Activated naive CD4-positive, alpha-beta T cell treated with anti-CD3 and anti-CD28 coated beads for 36 hours (primary cell): ENCODE results near the gene MTCH2. TPM values are rescaled to one million over a fixed set of nuclear protein-coding genes. Genes with fewer than 3 reads are reported as not detected.

ENCODE experiments used
- CTCF ChIA-PET: fragments of 350-600 bp; sonication (Branson Sonifier 250); formaldehyde crosslinking; loops from one replicate; lab custom pipeline; 2021; ENCODE audit warnings: antibody characterized with exemption; lab: Charles Lee
- DNase-seq: peaks from one replicate; pipeline ENCODE4 v3.0.0-alpha.2; 2020
- H3K27ac Mint-ChIP-seq: one replicate; pipeline ENCODE4 v1.8.0; 2021; ENCODE audit warnings: mild to moderate bottlenecking, mixed read lengths
- H3K27me3 Mint-ChIP-seq: one replicate; pipeline ENCODE4 v1.8.0; 2021; ENCODE audit warnings: low read depth, mixed read lengths
- H3K36me3 Mint-ChIP-seq: one replicate; pipeline ENCODE4 v1.8.0; 2021; ENCODE audit warnings: low read depth, mixed read lengths
- H3K4me1 Mint-ChIP-seq: one replicate; pipeline ENCODE4 v1.8.0; 2021; ENCODE audit warnings: low read depth, mixed read lengths
- H3K4me3 Mint-ChIP-seq: one replicate; pipeline ENCODE4 v1.8.0; 2021; ENCODE audit warnings: mild to moderate bottlenecking, moderate library complexity, mixed read lengths
- H3K9me3 Mint-ChIP-seq: one replicate; pipeline ENCODE4 v1.8.0; 2021; ENCODE audit warnings: mixed read lengths
- intact Hi-C: fragments of 100-400 bp; cut with micrococcal nuclease; formaldehyde crosslinking; loops from one replicate; pipeline ENCODE4 v1.15.1; 2023
- total RNA-seq, 2 experiments: library from RNA; stranded (reverse); gene quantifications; one replicate each; pipeline ENCODE4 v1.2.3, GENCODE V29; 2021

Gene MTCH2
- total RNA-seq, 2 experiments from 2014 or later: 93.7 to 95.1 TPM

DNA sequence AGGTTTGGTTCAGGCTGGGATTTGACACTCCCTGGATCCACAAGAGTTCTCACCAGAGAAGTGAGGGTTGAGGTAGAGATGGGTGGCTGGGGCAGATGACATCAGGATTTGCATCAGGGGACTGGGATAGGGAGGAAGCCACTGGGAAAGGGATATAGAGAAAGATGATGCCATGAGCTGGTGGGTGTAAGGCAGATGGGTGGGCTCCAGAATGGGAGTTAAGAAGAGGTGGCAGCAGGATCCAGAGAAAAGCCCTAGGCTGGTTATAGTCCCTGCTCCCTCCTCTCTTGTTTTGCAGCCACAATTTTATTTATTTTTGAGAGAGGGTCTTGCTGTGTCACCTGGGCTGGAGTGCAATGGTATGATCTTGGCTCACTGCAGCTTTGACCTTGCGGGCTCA is 46.4 kb downstream of the MTCH2 start:
- no peak overlapping the region for H3K27ac Mint-ChIP-seq
- H3K4me3 Mint-ChIP-seq: no peak overlapping the region
- no peak for DNase-seq
- CTCF ChIA-PET: no interaction called here
- peaks cover 34% of the 10 kb centered on the region for H3K27me3 Mint-ChIP-seq
- H3K4me1 Mint-ChIP-seq: peaks cover 19% of the 10 kb centered on the region
- intact Hi-C loops: no loop called here
- no peaks in the 10 kb centered on the region for H3K9me3 Mint-ChIP-seq
- no peaks in the 10 kb centered on the region for H3K36me3 Mint-ChIP-seq

DNA sequence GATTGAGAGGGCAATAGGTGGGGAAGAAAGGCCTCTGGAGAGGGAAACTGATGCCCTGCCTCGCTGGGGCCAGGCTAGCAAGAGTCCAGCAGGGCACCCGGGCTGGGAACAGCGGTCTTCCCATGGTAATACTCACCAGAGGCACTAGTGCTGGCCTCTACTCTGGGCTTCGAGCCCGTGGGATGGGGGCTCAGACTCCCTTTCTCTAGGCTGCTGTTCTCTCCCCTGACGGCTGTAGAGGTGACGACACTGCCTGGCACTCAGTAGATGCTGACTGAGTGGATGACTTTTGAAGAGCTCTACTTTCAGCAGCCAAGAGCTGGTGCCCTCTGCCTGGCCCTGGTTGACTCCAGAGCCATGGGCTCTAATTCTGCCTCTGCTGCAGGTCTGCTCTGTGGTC is 47.3 kb downstream of the MTCH2 start:
- Mint-ChIP-seq H3K4me3 (no peak overlapping the region), H3K27me3 (peaks cover 34% of the 10 kb centered on the region), H3K9me3 (no peaks in the 10 kb centered on the region), H3K4me1 (peaks cover 19% of the 10 kb centered on the region), H3K36me3 (no peaks in the 10 kb centered on the region), H3K27ac (no peak overlapping the region)
- DNase-seq: no peak
- intact Hi-C loops: no loop called here
- CTCF ChIA-PET: no interaction called here

DNA sequence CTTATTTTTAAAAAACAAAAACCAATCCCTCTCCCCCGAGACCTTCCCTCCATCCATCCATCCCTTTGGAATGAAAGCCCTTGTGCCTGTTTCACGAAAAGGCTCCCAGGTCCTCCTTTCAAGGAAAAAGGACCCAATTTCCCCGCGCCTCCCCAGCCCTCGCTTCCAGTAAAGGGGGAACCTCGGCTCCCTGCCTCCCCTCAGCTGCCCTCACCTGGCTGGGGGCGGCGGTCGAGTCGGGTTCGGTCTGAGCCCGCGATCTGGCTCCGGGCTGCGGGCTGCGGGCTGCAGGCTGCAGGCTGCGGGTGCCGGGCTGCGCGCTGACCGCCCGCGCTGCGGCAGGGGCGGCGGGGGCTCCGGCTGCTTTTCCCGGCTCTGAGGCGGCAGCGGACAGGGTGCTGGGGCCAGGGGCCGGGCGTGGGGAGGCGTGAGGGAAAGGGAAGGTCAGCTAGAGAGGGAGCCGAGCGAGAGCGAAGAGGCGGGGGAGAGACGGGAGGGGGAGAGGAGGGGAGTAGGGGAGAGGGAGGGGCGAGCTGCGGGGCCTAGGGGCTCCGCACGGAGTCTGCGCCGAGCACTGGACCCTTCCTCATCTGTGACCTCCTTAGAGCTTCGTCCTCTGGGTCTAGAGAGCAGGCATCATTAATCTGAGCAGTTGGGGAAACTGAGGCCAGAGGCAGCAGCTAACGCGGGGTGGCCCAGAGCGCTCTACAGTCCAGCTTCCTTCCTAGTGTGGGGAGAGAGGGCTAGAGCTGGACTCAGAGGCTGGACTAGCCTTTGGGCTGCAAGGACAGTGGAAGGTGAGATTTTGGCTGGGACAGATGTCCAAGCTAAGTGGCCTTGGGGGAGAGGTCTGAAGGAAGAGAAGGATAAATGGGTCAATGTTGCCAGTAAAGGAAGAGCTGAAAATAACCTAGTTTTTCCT is 48.2 kb downstream of the MTCH2 start, which contains the start of gene C1QTNF4:
Gene C1QTNF4, minus strand, starts transcription at position 478 of the 922 bp plus-strand sequence. CDS start 3,601 bp downstream, outside the sequence.
- no peak for DNase-seq
- H3K27ac Mint-ChIP-seq: no peak within 1 kb of the TSS
- CTCF ChIA-PET: interaction anchor here (0.6 kb wide), 1 partner anchor 313 kb away, joined by 3 read pairs; no protein-coding TSS in a partner anchor
- no peaks in the 10 kb centered on the region for H3K9me3 Mint-ChIP-seq
- H3K27me3 Mint-ChIP-seq: peaks cover 34% of the 10 kb centered on the region
- no peak within 1 kb of the TSS for H3K4me3 Mint-ChIP-seq
- intact Hi-C loops: no loop called here
- peaks cover 19% of the 10 kb centered on the region for H3K4me1 Mint-ChIP-seq
- H3K36me3 Mint-ChIP-seq: no peaks in the 10 kb centered on the region

DNA sequence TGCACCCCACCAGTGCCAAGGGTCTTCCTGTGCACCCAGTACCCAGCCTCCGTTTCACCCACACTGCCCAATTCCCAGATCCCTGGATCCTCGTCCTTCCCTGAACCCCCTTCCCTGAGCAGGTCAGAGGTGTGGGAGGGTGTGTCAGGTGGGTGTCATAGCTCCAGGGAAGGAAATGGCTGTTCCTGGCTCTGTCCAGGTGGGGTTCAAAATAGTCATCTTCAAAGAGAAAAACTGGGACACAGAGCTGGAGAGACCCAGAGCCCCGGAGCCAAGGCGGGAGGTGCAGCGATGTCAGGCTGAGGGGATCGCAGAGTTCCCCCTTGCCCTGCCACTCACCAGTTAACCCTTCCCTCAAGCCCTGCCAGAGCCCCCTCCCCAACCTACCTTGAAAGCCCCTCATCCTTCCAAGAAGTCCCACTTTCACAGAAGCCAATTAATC is 48.8 kb downstream of the MTCH2 start:
- H3K36me3 Mint-ChIP-seq: no peaks in the 10 kb centered on the region
- peaks cover 34% of the 10 kb centered on the region for H3K27me3 Mint-ChIP-seq
- H3K4me1 Mint-ChIP-seq: peaks cover 19% of the 10 kb centered on the region
- no peaks in the 10 kb centered on the region for H3K9me3 Mint-ChIP-seq
- no peak overlapping the region for H3K4me3 Mint-ChIP-seq
- intact Hi-C loops: no loop called here
- no peak overlapping the region for H3K27ac Mint-ChIP-seq
- CTCF ChIA-PET: interaction anchor here (0.6 kb wide), 1 partner anchor 312 kb away, joined by 3 read pairs; no protein-coding TSS in a partner anchor
- no peak for DNase-seq

DNA sequence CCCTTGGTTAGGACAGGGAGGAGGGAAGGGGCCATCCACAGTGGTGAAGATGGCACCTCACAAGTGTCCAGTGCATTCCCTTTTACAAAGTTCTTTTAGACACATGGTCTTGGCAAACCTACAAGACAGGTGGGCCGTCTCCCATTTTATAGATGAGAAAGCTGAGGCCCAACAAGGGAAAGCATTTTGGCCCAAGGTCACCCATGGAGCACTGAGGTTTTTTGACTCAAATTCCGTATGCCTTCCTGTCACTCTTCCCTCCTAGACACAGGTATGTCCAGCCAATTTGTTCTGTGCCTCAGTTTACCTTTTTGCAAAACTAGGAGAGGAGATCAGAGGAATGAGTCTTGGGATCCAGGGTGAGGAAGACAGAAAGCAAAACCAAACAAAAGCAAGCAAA is 49.4 kb downstream of the MTCH2 start:
- no peaks in the 10 kb centered on the region for H3K9me3 Mint-ChIP-seq
- H3K27ac Mint-ChIP-seq: no peak overlapping the region
- CTCF ChIA-PET: interaction anchor here (0.6 kb wide), 1 partner anchor 215 kb away, joined by 3 read pairs; no protein-coding TSS in a partner anchor
- intact Hi-C loops: no loop called here
- DNase-seq: no peak
- no peak overlapping the region for H3K4me3 Mint-ChIP-seq
- H3K4me1 Mint-ChIP-seq: peaks cover 19% of the 10 kb centered on the region
- H3K27me3 Mint-ChIP-seq: peaks cover 34% of the 10 kb centered on the region
- no peaks in the 10 kb centered on the region for H3K36me3 Mint-ChIP-seq

DNA sequence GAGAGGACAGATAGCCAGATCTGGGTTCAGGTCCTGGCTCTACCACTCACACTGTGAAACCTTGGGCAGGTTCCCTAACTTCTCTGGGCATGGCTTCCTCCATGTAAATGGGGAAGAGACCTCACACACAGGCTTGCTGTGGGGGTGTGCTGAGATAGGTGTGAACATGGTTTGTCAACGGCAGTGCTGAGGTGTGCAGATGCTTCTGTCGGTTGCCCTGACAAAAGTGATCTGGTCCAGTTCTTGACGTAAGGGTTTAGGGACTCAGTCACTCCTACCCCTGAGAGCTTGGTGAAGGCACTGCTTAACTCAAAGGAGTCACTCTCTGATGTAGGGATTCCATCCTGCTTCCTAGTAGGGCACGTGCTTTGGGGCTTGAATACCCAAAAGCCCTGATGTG is 50.1 kb downstream of the MTCH2 start:
- intact Hi-C loops: no loop called here
- Mint-ChIP-seq H3K36me3 (no peaks in the 10 kb centered on the region), H3K4me3 (no peak overlapping the region), H3K27ac (no peak overlapping the region), H3K4me1 (peaks cover 19% of the 10 kb centered on the region), H3K9me3 (no peaks in the 10 kb centered on the region), H3K27me3 (peaks cover 34% of the 10 kb centered on the region)
- CTCF ChIA-PET: interaction anchor here (0.6 kb wide), 1 partner anchor 215 kb away, joined by 3 read pairs; no protein-coding TSS in a partner anchor
- DNase-seq: no peak

DNA sequence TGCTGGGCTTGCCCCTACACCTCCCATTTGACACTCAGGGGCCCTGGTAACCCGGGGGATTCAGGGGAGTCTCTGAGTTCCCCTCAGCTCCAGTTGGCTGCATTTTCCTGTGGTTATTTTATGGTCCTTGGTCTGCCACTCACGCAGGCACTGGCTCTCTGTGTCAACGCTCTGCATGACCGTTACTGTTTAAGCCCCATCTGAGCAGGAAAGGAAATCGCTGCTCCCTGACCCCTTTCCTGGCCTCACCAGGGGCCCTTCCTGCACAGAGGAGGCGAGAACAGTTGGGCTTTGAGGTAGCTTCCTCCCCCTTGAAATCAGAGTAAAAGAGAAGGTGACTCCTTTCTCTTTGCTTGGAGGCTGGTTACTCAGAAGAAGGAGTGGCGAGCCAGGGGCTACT is 50.6 kb downstream of the MTCH2 start:
- Mint-ChIP-seq H3K27ac (no peak overlapping the region), H3K4me1 (peaks cover 19% of the 10 kb centered on the region), H3K4me3 (no peak overlapping the region), H3K27me3 (peaks cover 34% of the 10 kb centered on the region), H3K9me3 (no peaks in the 10 kb centered on the region), H3K36me3 (no peaks in the 10 kb centered on the region)
- CTCF ChIA-PET: no interaction called here
- intact Hi-C loops: no loop called here
- peak; percentile 24 for DNase-seq

DNA sequence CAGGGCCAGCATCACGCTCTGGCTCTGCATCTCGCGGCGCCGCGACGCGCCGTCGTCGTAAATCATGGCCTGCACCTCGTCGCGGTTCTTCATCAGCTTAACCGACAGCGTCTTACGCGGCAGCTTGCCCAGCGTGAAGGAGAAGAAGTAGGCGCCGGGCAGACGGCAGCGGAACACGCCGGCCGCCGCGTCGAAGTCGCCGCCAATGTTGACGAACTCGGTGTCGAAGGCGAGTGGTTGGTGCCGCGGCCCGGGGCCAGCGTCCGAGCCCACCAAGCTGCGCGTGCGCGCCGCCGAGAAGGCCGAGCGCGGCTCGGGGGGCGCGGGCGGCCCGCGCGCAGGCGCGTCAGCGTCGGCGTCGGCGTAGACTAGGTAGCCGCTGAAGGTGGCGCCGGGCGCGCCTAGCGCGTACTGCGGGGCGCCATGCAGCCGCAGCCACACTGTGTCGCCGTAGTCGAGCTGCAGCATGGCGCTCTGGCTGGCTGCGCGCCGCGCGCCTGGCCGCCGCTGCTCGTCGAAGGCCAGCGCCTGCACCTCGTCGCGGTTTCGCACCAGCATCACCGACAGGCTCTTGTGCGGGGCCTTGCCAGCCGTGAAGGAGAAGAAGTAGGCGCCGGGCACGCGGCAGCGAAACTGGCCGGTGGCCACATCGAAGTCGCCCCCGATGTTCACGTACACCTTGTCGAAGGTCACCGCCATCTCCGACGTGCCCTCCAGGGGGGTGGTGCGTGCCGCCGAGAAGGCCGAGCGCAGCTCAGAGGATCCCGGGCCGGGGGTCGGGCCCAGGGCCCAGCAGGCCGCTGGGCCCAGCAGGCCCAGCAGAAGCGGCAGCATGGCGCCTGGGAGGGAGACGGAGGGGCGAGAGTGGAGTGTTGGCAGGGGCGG is 52.1 kb downstream of the MTCH2 start:
- Mint-ChIP-seq H3K27ac (no peak overlapping the region), H3K9me3 (no peaks in the 10 kb centered on the region), H3K4me3 (no peak overlapping the region), H3K4me1 (peaks cover 19% of the 10 kb centered on the region), H3K27me3 (peaks cover 29% of the 10 kb centered on the region), H3K36me3 (no peaks in the 10 kb centered on the region)
- DNase-seq: no peak
- CTCF ChIA-PET: no interaction called here
- intact Hi-C loops: no loop called here

DNA sequence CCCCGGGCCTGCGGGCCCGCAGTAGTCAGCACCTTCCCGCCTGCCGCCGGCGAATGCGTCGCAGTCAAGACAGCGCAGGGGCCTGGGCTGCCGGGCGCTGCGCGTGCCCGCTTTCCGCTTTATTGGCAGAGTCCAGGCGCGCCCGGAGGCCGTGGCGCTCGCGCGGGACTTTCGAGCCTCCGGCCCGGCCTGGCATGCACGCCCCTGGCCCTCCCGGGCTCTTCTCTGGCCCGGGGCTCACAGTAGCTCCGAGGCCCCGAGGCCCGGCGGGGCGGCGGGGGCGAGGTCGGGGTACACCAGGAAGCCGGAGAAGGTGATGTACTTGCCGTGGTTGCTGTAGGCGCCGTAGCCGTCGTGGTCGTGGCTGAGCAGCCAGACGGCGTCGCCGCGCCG is 52.8 kb downstream of the MTCH2 start:
- peaks cover 4% of the 10 kb centered on the region for H3K36me3 Mint-ChIP-seq
- peaks cover 19% of the 10 kb centered on the region for H3K4me1 Mint-ChIP-seq
- H3K4me3 Mint-ChIP-seq: no peak overlapping the region
- no peak for DNase-seq
- CTCF ChIA-PET: no interaction called here
- intact Hi-C loops: no loop called here
- no peak overlapping the region for H3K27ac Mint-ChIP-seq
- H3K9me3 Mint-ChIP-seq: no peaks in the 10 kb centered on the region
- peaks cover 24% of the 10 kb centered on the region for H3K27me3 Mint-ChIP-seq

DNA sequence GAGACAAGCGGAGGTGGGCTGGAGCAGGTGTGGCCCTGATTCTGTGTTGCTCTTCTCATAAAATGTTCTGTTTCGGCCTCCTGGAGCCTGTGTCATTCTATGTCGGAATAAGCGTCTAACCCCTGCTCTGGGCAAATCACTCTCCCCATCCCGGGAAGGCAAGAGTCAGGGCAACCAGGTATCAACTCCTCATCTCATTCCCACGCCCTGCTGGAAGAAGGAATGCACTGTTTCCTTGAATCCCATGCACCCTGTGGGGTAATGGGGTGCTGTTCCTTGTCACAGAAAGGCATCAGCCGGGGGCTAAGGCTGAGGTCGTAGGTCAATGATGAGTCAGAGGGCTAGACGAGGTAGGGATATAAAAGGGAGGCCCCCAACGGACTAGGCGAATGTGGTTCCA is 53.2 kb downstream of the MTCH2 start:
- CTCF ChIA-PET: no interaction called here
- peaks cover 19% of the 10 kb centered on the region for H3K4me1 Mint-ChIP-seq
- H3K4me3 Mint-ChIP-seq: no peak overlapping the region
- no peak overlapping the region for H3K27ac Mint-ChIP-seq
- no peak for DNase-seq
- H3K27me3 Mint-ChIP-seq: peaks cover 20% of the 10 kb centered on the region
- H3K9me3 Mint-ChIP-seq: no peaks in the 10 kb centered on the region
- peaks cover 7% of the 10 kb centered on the region for H3K36me3 Mint-ChIP-seq
- intact Hi-C loops: no loop called here

DNA sequence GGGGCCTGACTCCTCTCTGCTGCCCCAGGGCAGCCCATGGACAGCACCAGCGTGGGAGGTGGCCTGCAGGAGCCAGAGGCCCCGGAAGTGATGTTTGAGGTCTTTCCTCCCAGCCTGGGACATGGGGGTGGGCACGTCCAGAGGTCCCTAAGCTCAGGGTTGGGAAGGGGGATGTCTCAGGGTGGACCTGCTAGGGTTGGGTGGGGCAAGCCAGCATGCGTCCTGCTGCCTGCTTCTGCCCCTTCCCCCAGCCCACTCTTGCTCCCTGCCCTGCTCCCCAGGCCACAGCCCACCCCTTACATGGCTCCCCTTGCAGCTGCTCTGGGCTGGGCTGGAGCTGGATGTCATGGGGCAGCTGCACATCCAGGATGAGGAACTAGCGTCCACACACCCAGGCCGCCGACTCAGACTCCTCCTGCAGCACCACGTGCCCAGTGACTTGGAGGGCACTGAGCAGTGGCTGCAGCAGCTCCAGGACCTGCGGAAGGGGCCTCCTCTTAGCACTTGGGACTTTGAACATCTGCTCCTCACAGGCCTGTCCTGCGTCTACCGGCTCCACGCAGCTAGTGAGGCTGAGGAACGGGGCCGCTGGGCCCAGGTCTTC is 54.5 kb downstream of the MTCH2 start:
- Mint-ChIP-seq H3K36me3 (peaks cover 15% of the 10 kb centered on the region), H3K9me3 (no peaks in the 10 kb centered on the region), H3K4me3 (no peak overlapping the region), H3K27me3 (peaks cover 9% of the 10 kb centered on the region), H3K4me1 (peaks cover 11% of the 10 kb centered on the region), H3K27ac (no peak overlapping the region)
- CTCF ChIA-PET: no interaction called here
- intact Hi-C loops: no loop called here
- DNase-seq: no peak
